Ascending aorta (tissue), 2 donors: Measurements from ENCODE around the gene RRAS. TPM values are rescaled to one million over a fixed set of nuclear protein-coding genes. Genes with fewer than 3 reads are reported as not detected.

Experiments used
- DNase-seq, 2 donors: peaks; one replicate each; pipeline ENCODE4 v3.0.0-alpha.2; 2019; ENCODE audit warnings: low spot score in 2 of 2
- H3K27ac ChIP-seq, 2 donors: fragments of 200-600 bp; sonication (generic); one replicate each; pipeline ENCODE4 v1.5.1; 2016 to 2017; ENCODE audit warnings: mild to moderate bottlenecking in 1 of 2
- H3K27me3 ChIP-seq: fragments of 200-600 bp; sonication (generic); one replicate; pipeline ENCODE4 v1.5.1; 2017
- H3K36me3 ChIP-seq, 2 donors: fragments of 200-600 bp; sonication (generic); one replicate each; pipeline ENCODE4 v1.5.1; 2016
- H3K4me1 ChIP-seq, 2 donors: fragments of 200-600 bp; sonication (generic); one replicate each; pipeline ENCODE4 v1.5.1; 2016 to 2017; ENCODE audit warnings: mild to moderate bottlenecking in 1 of 2
- H3K4me3 ChIP-seq, 2 donors: fragments of 200-600 bp; sonication (generic); one replicate each; pipeline ENCODE4 v1.5.1; 2016 to 2017; ENCODE audit warnings: mild to moderate bottlenecking in 1 of 2
- H3K9me3 ChIP-seq, 2 donors: fragments of 200-600 bp; sonication (generic); one replicate each; pipeline ENCODE4 v1.5.1; 2016
- intact Hi-C: fragments of 100-400 bp; cut with DNase I; formaldehyde crosslinking; loops from one replicate; pipeline ENCODE4 v1.15.1; 2023
- total RNA-seq: library from RNA; depleted of rRNA; stranded (reverse); fragments of >200 nt; gene quantifications from one replicate; pipeline ENCODE4 v1.1.0, GENCODE V29; 2016
- TF ChIP-seq, protein P1 (sequence below), 3 experiments: fragments of 200-600 bp in 2 of 3; fragments of 450-650 bp in 1 of 3; sonication (generic) in 2 of 3; IDR thresholded peaks; one replicate each; pipeline ENCODE4 v1.5.1; 2016 to 2019; ENCODE audit warnings: antibody characterized with exemption in 3 of 3, mild to moderate bottlenecking in 1 of 3, moderate library complexity in 1 of 3

Gene RRAS
- total RNA-seq, 1 donor from 2014 or later, result 161 TPM

DNA sequence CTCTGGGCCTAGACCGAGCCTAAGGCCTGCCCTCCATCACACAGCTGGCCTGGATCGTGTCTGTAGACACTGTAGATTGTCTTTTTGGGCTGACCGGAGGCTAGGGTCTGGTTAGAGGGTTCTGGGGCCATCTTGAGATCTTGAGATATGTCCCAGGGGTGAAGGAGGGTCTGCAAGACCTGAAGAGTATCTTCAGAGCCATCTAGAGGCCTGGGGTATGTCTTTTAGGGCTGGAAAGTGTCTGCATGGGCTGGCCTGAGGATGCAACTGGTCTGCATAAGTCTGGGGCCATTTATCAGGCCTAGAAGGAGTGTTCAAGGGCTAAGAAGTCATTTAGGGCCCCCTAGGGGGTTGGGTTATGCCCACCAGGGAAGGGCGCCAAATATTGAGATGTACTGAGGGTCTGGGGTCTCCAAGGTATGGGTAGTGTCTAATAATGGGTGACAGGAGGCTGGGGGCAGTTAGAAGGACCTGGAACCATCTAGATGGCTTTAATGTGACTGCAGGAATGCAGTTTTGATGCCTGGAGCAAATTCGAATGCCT lies 2.6 kb upstream of the RRAS start:
- no peaks in the 10 kb centered on the region for H3K27me3 ChIP-seq
- TF ChIP-seq, protein P1, sequence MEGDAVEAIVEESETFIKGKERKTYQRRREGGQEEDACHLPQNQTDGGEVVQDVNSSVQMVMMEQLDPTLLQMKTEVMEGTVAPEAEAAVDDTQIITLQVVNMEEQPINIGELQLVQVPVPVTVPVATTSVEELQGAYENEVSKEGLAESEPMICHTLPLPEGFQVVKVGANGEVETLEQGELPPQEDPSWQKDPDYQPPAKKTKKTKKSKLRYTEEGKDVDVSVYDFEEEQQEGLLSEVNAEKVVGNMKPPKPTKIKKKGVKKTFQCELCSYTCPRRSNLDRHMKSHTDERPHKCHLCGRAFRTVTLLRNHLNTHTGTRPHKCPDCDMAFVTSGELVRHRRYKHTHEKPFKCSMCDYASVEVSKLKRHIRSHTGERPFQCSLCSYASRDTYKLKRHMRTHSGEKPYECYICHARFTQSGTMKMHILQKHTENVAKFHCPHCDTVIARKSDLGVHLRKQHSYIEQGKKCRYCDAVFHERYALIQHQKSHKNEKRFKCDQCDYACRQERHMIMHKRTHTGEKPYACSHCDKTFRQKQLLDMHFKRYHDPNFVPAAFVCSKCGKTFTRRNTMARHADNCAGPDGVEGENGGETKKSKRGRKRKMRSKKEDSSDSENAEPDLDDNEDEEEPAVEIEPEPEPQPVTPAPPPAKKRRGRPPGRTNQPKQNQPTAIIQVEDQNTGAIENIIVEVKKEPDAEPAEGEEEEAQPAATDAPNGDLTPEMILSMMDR (IDR thresholded peaks at IDR 0.05), result no peak

DNA sequence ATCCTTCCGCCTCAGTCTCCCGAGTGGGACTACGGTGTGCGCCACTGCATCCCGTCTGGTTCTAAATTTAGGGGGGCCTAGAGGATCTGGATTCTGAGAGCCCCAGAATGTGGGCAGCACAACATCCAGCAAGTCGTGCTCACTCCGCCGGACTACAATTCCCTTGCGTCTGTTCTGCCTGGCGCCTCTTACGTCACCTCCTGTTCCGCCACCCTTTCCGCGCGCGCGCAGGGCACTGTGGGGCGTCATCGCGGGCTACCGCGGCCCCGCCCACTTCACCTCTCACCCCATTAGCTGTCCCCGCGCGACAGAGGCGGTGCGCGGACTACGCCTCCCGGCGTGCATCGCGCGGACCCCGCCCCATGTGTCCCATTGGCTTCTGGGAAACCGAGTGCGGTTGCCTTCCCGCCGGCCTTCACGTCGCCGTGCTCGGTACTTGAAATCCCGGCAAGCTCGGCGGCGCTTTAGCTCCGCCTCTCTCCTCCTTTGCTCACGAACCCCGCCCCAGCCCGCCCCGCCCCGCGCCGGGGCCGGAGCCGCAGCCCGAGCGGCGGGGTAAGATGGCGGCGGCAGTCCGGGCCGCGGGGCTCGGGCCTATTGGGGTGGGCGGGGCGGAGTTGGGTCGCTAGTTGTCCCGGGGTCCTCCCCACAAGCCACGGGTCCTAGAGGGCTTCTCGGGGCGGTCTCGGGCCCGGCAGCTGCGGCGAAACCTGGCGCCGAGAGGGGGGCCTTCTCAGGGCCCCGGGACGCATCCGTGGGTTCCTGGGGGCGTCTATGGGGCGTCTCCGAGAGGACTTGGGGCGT lies 1.9 kb upstream of the RRAS start, which contains the start of gene SCAF1:
SCAF1 (plus strand) TSS at position 522 of the 804 bp plus-strand sequence. CDS start 2,818 bp downstream, outside the sequence.
- H3K27ac ChIP-seq, result peak within 1 kb of the TSS; percentile 99 to 100
- intact Hi-C loops, result loop anchor here (1.0 to 5.0 kb wide), 3 partner anchors 22 to 235 kb away; partner anchors contain the start of genes AKT1S1, RPS11 and TBC1D17
- H3K4me1 ChIP-seq, result peaks cover 20 to 24% of the 10 kb centered on the region in 2 donors

More for the DNA sequence above, 2.6 kb upstream of the RRAS start:
- intact Hi-C loops, result loop anchor here (1.0 to 5.0 kb wide), 2 partner anchors 22 to 145 kb away; partner anchors contain the start of gene RPS11
- no peak for DNase-seq
- Histone ChIP-seq H3K9me3 (no peaks in the 10 kb centered on the region), H3K36me3 (peaks cover 19 to 27% of the 10 kb centered on the region in 2 donors), H3K4me3 (peak overlapping the region; percentile 87 to 96), H3K27ac (peak overlapping the region; percentile 89 to 95), H3K4me1 (peaks cover 20 to 21% of the 10 kb centered on the region in 2 donors)

DNA sequence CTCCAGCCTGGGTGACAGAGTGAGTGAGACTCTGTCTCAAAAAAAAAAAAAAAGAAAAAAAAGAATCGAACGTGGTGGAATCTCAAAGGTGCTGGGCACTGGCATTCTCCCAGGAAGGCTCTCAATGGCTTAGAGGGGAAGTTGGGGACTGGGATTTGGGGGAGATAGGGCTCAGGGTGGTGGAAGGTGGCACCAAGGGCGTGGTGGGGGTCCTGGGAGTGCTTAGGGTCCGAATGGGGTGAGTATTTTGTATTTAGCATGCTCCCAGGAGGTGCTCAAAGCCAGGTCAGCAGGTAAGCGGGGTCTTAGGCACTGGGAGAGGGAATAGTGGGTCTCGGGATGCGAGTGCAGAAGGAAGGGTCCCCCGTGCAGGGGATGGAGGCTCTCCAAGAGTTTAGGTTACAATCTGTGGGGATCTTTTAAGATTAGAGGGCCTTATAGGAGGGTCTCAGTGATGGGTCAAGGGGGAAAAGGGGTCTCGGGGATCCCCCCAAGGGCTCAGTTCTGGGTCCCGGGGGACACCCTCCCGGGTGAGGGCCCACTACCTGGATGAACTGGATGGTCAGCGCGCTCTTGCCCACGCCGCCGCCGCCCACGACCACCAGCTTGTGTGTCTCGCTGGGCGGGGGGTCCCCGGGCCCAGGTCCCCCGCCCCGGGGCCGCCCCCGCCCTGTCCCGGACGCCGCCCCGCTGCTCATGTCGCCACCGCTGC lies 386 bp downstream of the RRAS start:
- intact Hi-C loops, result loop anchor here (1.0 to 5.0 kb wide), 5 partner anchors 38 to 237 kb away; partner anchors contain the start of genes AKT1S1, PRMT1, RPS11 and TBC1D17

More for the DNA sequence above, 1.9 kb upstream of the RRAS start, which contains the start of gene SCAF1:
- Histone ChIP-seq H3K27me3 (no peaks in the 10 kb centered on the region), H3K4me3 (peak within 1 kb of the TSS; percentile 87 to 96), H3K36me3 (peaks cover 15 to 20% of the 10 kb centered on the region in 2 donors), H3K9me3 (no peaks in the 10 kb centered on the region)
- peak; percentile 99 to 100 for DNase-seq
- TF ChIP-seq, protein P1 (IDR thresholded peaks at IDR 0.05), result no peak

DNA sequence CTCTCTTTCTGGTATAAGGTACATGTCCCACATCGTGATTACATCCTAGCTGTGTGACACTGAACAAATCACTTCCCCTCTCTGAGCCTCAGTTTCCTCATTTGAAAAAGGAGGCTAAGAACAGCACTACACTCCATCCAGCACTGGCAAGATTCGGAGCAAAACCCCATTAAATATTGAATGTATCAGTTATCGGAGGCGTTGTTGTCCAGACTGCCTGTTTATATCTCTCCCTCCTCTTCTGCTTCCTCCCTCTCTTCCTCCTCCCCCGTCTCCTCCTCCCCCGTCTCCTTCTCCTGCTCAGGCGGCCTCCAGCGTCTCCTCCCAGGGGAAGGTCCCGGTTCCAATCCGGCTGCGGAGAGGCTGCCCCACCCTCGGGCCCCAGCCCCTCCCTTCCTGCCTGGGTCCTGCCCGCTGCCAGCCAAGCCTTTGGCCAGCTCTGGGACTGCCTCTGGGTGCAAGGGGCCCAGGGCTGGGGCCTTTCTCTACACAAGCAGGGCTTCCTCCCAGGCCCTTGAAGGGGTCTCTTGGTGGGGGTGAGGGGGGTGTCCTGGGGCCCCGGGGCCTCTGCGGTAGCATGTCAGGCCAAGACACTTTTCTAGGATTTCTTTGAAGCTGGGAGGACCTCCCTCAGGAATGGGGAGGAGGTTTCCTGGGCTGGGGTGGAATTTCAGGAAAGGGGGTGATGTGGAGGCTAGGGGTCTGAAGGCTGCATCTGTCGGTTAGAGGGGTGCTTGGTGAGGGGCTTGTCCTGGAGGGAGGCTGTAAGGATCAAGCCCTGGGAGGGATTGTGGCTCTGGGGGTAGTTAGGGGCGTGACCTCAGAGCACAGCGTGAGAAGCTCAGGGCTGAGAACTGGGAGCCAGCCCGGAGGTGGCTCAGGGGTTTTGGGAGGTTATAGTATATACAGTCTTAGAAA lies 1.9 kb downstream of the RRAS start:
- Histone ChIP-seq H3K9me3 (no peaks in the 10 kb centered on the region), H3K4me3 (peak overlapping the region; percentile 80 to 87), H3K27me3 (no peaks in the 10 kb centered on the region), H3K36me3 (peaks cover 21 to 23% of the 10 kb centered on the region in 2 donors), H3K4me1 (peaks cover 8 to 15% of the 10 kb centered on the region in 2 donors), H3K27ac (peak overlapping the region; percentile 99 to 100)
- intact Hi-C loops, result no loop called here
- TF ChIP-seq, protein P1 (IDR thresholded peaks at IDR 0.05), result no peak
- peak; percentile 78 to 93 for DNase-seq

More for the DNA sequence above, 386 bp downstream of the RRAS start:
- Histone ChIP-seq H3K27ac (peak overlapping the region; percentile 99 to 100), H3K9me3 (no peaks in the 10 kb centered on the region), H3K4me1 (peaks cover 20 to 24% of the 10 kb centered on the region in 2 donors), H3K4me3 (peak overlapping the region; percentile 80 to 87), H3K27me3 (no peaks in the 10 kb centered on the region), H3K36me3 (peaks cover 21 to 23% of the 10 kb centered on the region in 2 donors)
- DNase-seq, result no peak
- TF ChIP-seq, protein P1 (IDR thresholded peaks at IDR 0.05), result no peak
